ENCODE measurements around the gene HES4. TPM values are rescaled to one million over a fixed set of nuclear protein-coding genes. Genes with fewer than 3 reads are reported as not detected.

HES4 gene
- total and polyA plus RNA-seq, 2 donors (not counting 1 experiment from before 2014, with no cell fraction given), result 0.49 to 2.0 TPM

- DNase-seq (ENCODE audit: low read depth in 2 of 2), result no peak
- H3K9ac ChIP-seq (ENCODE audit: insufficient read depth, low read length), result no peak overlapping the region
- no peak overlapping the region for H3K4me3 ChIP-seq (replicated peaks in 1 of 4; ENCODE audit: control extremely low read depth in 1 of 4, insufficient read depth in 1 of 4, low read depth in 3 of 4, low read length in 4 of 4)
- H3K4me2 ChIP-seq (ENCODE audit: extremely low read depth, insufficient read depth, low read length), result no peak overlapping the region
- no peaks in the 10 kb centered on the region for H3K79me2 ChIP-seq (ENCODE audit: control insufficient read depth, insufficient read depth, low read length)
- no peak overlapping the region for H3K27ac ChIP-seq (ENCODE audit: insufficient read depth, low read length)
- H2AFZ ChIP-seq (ENCODE audit: low read length), result no peak overlapping the region
- peaks cover 3% of the 10 kb centered on the region for H3K36me3 ChIP-seq (ENCODE audit: control insufficient read depth, insufficient read depth, low read length)
- TF ChIP-seq EZH2 (IDR thresholded peaks at IDR 0.05; ENCODE audit: low read length, missing control alignments), result no peak
- TF ChIP-seq CTCF (conservative IDR thresholded peaks at IDR 0.05 in 1 of 2, IDR thresholded peaks at IDR 0.05 in 1 of 2; ENCODE audit: low read depth in 1 of 2, low read length in 2 of 2), result no peak
- H3K4me1 ChIP-seq (ENCODE audit: control insufficient read depth, extremely low read depth, insufficient read depth, low read length), result no peaks in the 10 kb centered on the region
- H4K20me1 ChIP-seq (ENCODE audit: control insufficient read depth, extremely low read depth, insufficient read depth, low read length), result peaks cover 1% of the 10 kb centered on the region
- no peaks in the 10 kb centered on the region for H3K27me3 ChIP-seq (ENCODE audit: control insufficient read depth, insufficient read depth, low read length)
- H3K9me3 ChIP-seq (ENCODE audit: control insufficient read depth, insufficient read depth, low read depth, low read length), result no peaks in the 10 kb centered on the region
Measured at GRCh38 chr1:1027791-1028190, 27.9 kb upstream of the HES4 start.

- Histone ChIP-seq H4K20me1 (ENCODE audit: control insufficient read depth, extremely low read depth, insufficient read depth, low read length) (no peaks in the 10 kb centered on the region), H3K4me3 (replicated peaks in 1 of 4; ENCODE audit: control extremely low read depth in 1 of 4, insufficient read depth in 1 of 4, low read depth in 3 of 4, low read length in 4 of 4) (no peak overlapping the region), H3K79me2 (ENCODE audit: control insufficient read depth, insufficient read depth, low read length) (no peaks in the 10 kb centered on the region), H3K27ac (ENCODE audit: insufficient read depth, low read length) (no peak overlapping the region), H3K9me3 (ENCODE audit: control insufficient read depth, insufficient read depth, low read depth, low read length) (no peaks in the 10 kb centered on the region), H3K27me3 (ENCODE audit: control insufficient read depth, insufficient read depth, low read length) (no peaks in the 10 kb centered on the region), H3K4me2 (ENCODE audit: extremely low read depth, insufficient read depth, low read length) (no peak overlapping the region), H2AFZ (ENCODE audit: low read length) (no peak overlapping the region), H3K9ac (ENCODE audit: insufficient read depth, low read length) (no peak overlapping the region), H3K36me3 (ENCODE audit: control insufficient read depth, insufficient read depth, low read length) (peaks cover 9% of the 10 kb centered on the region), H3K4me1 (ENCODE audit: control insufficient read depth, extremely low read depth, insufficient read depth, low read length) (no peaks in the 10 kb centered on the region)
- no peak for DNase-seq (ENCODE audit: low read depth in 2 of 2)
- TF ChIP-seq EZH2 (IDR thresholded peaks at IDR 0.05; ENCODE audit: low read length, missing control alignments), result no peak
- no peak for TF ChIP-seq CTCF (conservative IDR thresholded peaks at IDR 0.05 in 1 of 2, IDR thresholded peaks at IDR 0.05 in 1 of 2; ENCODE audit: low read depth in 1 of 2, low read length in 2 of 2)
Measured at GRCh38 chr1:1026599-1027413, 26.9 kb upstream of the HES4 start.

GRCh38 chr1:1025730-1026129 is 25.8 kb upstream of the HES4 start:
- Histone ChIP-seq H3K36me3 (ENCODE audit: control insufficient read depth, insufficient read depth, low read length) (peaks cover 9% of the 10 kb centered on the region), H3K4me2 (ENCODE audit: extremely low read depth, insufficient read depth, low read length) (no peak overlapping the region), H3K27me3 (ENCODE audit: control insufficient read depth, insufficient read depth, low read length) (no peaks in the 10 kb centered on the region), H3K79me2 (ENCODE audit: control insufficient read depth, insufficient read depth, low read length) (no peaks in the 10 kb centered on the region), H4K20me1 (ENCODE audit: control insufficient read depth, extremely low read depth, insufficient read depth, low read length) (no peaks in the 10 kb centered on the region), H3K4me3 (replicated peaks in 1 of 4; ENCODE audit: control extremely low read depth in 1 of 4, insufficient read depth in 1 of 4, low read depth in 3 of 4, low read length in 4 of 4) (no peak overlapping the region), H3K27ac (ENCODE audit: insufficient read depth, low read length) (no peak overlapping the region), H3K9ac (ENCODE audit: insufficient read depth, low read length) (no peak overlapping the region), H3K9me3 (ENCODE audit: control insufficient read depth, insufficient read depth, low read depth, low read length) (no peaks in the 10 kb centered on the region), H2AFZ (ENCODE audit: low read length) (no peak overlapping the region), H3K4me1 (ENCODE audit: control insufficient read depth, extremely low read depth, insufficient read depth, low read length) (peaks cover 5% of the 10 kb centered on the region)
- TF ChIP-seq CTCF (conservative IDR thresholded peaks at IDR 0.05 in 1 of 2, IDR thresholded peaks at IDR 0.05 in 1 of 2; ENCODE audit: low read depth in 1 of 2, low read length in 2 of 2) (no peak), EZH2 (IDR thresholded peaks at IDR 0.05; ENCODE audit: low read length, missing control alignments) (no peak)
- no peak for DNase-seq (ENCODE audit: low read depth in 2 of 2)

All from fibroblast of lung (primary cell).